Panc1 (cell line): ENCODE measurements around the gene FSTL5.

Experiments
- CTCF ChIP-seq: fragments of 450-650 bp; IDR thresholded peaks from 2 replicates; pipeline ENCODE4 v1.5.1; 2017; ENCODE audit warnings: mild to moderate bottlenecking
- POLR2AphosphoS5 ChIP-seq: IDR thresholded peaks from 2 replicates; pipeline ENCODE4 v1.6.1; 2012; ENCODE audit warnings: mild to moderate bottlenecking, low read depth, low read length, moderate library complexity

GRCh38 chr4:161517941-161518340 lies 645.9 kb downstream of the FSTL5 start:
- TF ChIP-seq CTCF = no peak
- no peak for TF ChIP-seq POLR2AphosphoS5
